Liver (tissue), 9 donors: ENCODE results near the gene RREB1. TPM values are rescaled to one million over a fixed set of nuclear protein-coding genes. Genes with fewer than 3 reads are reported as not detected.

Experiments
- DNase-seq: peaks from one replicate; pipeline ENCODE4 v3.0.0-alpha.2; 2017; ENCODE audit warnings: low spot score
- H3K27ac ChIP-seq, 2 donors: one replicate each; pipeline ENCODE4 v1.7.0; 2013; ENCODE audit warnings: inconsistent platforms in 2 of 2, low read length in 2 of 2, control low read depth in 1 of 2, low read depth in 1 of 2, mild to moderate bottlenecking in 1 of 2
- H3K27me3 ChIP-seq, 4 donors: one replicate each; pipeline versions ENCODE4 v1.6.1 to v1.7.0; 2013; ENCODE audit warnings: low read length in 3 of 4, inconsistent platforms in 1 of 4, mild to moderate bottlenecking in 1 of 4, moderate library complexity in 1 of 4; ENCODE audit not compliant: control insufficient read depth in 4 of 4, insufficient read depth in 4 of 4
- H3K36me3 ChIP-seq, 4 donors: one replicate each; pipeline versions ENCODE4 v1.6.1 to v1.7.0; 2013; ENCODE audit warnings: low read length in 3 of 4, mild to moderate bottlenecking in 3 of 4, low read depth in 1 of 4, moderate library complexity in 1 of 4; ENCODE audit not compliant: control insufficient read depth in 4 of 4, insufficient read depth in 3 of 4
- H3K4me1 ChIP-seq, 4 donors: one replicate each; pipeline versions ENCODE4 v1.6.1 to v1.7.0; 2013; ENCODE audit warnings: low read length in 3 of 4, mild to moderate bottlenecking in 3 of 4, moderate library complexity in 1 of 4; ENCODE audit not compliant: control insufficient read depth in 4 of 4, insufficient read depth in 4 of 4
- H3K4me3 ChIP-seq, 3 donors: one replicate each; pipeline versions ENCODE4 v1.6.1 to v1.7.0; 2013; ENCODE audit warnings: low read length in 3 of 3, control low read depth in 1 of 3, low read depth in 1 of 3, mild to moderate bottlenecking in 1 of 3
- H3K9ac ChIP-seq, 2 donors: one replicate each; pipeline ENCODE4 v1.7.0; 2013; ENCODE audit warnings: low read length in 2 of 2, mild to moderate bottlenecking in 2 of 2, moderate library complexity in 2 of 2, control low read depth in 1 of 2, low read depth in 1 of 2
- H3K9me3 ChIP-seq, 4 donors: one replicate each; pipeline versions ENCODE4 v1.6.1 to v1.7.0; 2013; ENCODE audit warnings: low read length in 3 of 4; ENCODE audit not compliant: control insufficient read depth in 4 of 4
- ATF3 ChIP-seq: IDR thresholded peaks from 2 replicates; pipeline ENCODE4 v1.6.1; 2016; ENCODE audit warnings: antibody characterized with exemption
- EGR1 ChIP-seq, 2 donors: IDR thresholded peaks; 2 replicates each; pipeline ENCODE4 v1.6.1; 2016 to 2018; ENCODE audit warnings: antibody characterized with exemption in 2 of 2, low read depth in 2 of 2
- FOXA1 ChIP-seq: IDR thresholded peaks from 2 replicates; pipeline ENCODE4 v1.6.1; 2016; ENCODE audit warnings: antibody characterized with exemption
- FOXA2 ChIP-seq: IDR thresholded peaks from 2 replicates; pipeline ENCODE4 v1.6.1; 2016; ENCODE audit warnings: antibody characterized with exemption
- GABPA ChIP-seq, 2 donors: IDR thresholded peaks in 1 of 2; conservative IDR thresholded peaks in 1 of 2; 2 replicates each; pipeline ENCODE4 v1.6.1; 2016; ENCODE audit warnings: antibody characterized with exemption in 2 of 2, mild to moderate bottlenecking in 1 of 2, moderate library complexity in 1 of 2
- HNF4A ChIP-seq, 2 donors: conservative IDR thresholded peaks; 2 replicates each; pipeline ENCODE4 v1.6.1; 2016; ENCODE audit warnings: antibody characterized with exemption in 2 of 2, mild to moderate bottlenecking in 2 of 2
- JUND ChIP-seq, 2 donors: IDR thresholded peaks; 2 replicates each; pipeline ENCODE4 v1.6.1; 2016; ENCODE audit warnings: antibody characterized with exemption in 2 of 2
- NR2F2 ChIP-seq: IDR thresholded peaks from 2 replicates; pipeline ENCODE4 v1.6.1; 2016; ENCODE audit warnings: antibody characterized with exemption
- RAD21 ChIP-seq, 2 donors: IDR thresholded peaks; 2 replicates each; pipeline ENCODE4 v1.6.1; 2016; ENCODE audit warnings: antibody characterized with exemption in 2 of 2, mild to moderate bottlenecking in 2 of 2
- RXRA ChIP-seq, 2 donors: IDR thresholded peaks; 2 replicates each; pipeline ENCODE4 v1.6.1; 2017 to 2018; ENCODE audit warnings: antibody characterized with exemption in 2 of 2, mild to moderate bottlenecking in 1 of 2
- SP1 ChIP-seq: IDR thresholded peaks from 2 replicates; pipeline ENCODE4 v1.6.1; 2018; ENCODE audit warnings: antibody characterized with exemption, mild to moderate bottlenecking
- TAF1 ChIP-seq: conservative IDR thresholded peaks from 2 replicates; pipeline ENCODE4 v1.6.1; 2016; ENCODE audit warnings: antibody characterized with exemption, mild to moderate bottlenecking
- YY1 ChIP-seq: IDR thresholded peaks from 2 replicates; pipeline ENCODE4 v1.6.1; 2016; ENCODE audit warnings: antibody characterized with exemption, mild to moderate bottlenecking
- ZBTB33 ChIP-seq: IDR thresholded peaks from 2 replicates; pipeline ENCODE4 v1.6.1; 2016; ENCODE audit warnings: antibody characterized with exemption
- WGBS: extraction: QIAGEN DNeasy Blood & Tissue Kit; methylation state at CpG from one replicate; pipeline ENCODE4 v1.1.7; 2013; 5-methylcytosine and 5-hydroxymethylcytosine counted together
- polyA plus RNA-seq, 2 donors: library from polyadenylated mRNA; stranded (reverse) in 1 of 2; unstranded in 1 of 2; fragments of 200-250 nt in 1 of 2; fragments of >200 nt in 1 of 2; fragmentation: Nextera tagmentation in 1 of 2; extraction: Ambion mirVana in 1 of 2; gene quantifications; one replicate each; pipeline versions ENCODE4 v1.2.1 to v1.2.3, GENCODE V29; 2013 to 2015
- total RNA-seq, 2 donors: library from RNA; depleted of rRNA; stranded (reverse); fragments of >200 nt; gene quantifications; one replicate each; pipeline ENCODE4 v1.2.3, GENCODE V29; 2014
- TF ChIP-seq, protein P1 (sequence below): fragments of 150-350 bp; IDR thresholded peaks from 2 replicates; pipeline ENCODE4 v1.5.1; 2017; ENCODE audit warnings: improper control_type of control experiment, low read depth, low read length; ENCODE audit not compliant: missing input control
- TF ChIP-seq, protein P2 (sequence below): IDR thresholded peaks from 2 replicates; pipeline ENCODE4 v1.6.1; 2016; ENCODE audit warnings: antibody characterized with exemption
- donor health status: healthy.
- donor health status: healthy.
- donor health status: healthy.
- donor health status: healthy.
- donor health status: healthy.

RREB1 gene
- total and polyA plus RNA-seq, 4 donors = 10.1 to 28.9 (median 17.3) TPM

GRCh38 chr6:7290079-7290478 is 182.3 kb downstream of the RREB1 start:
- Histone ChIP-seq H3K4me3 (no peak overlapping the region), H3K27me3 (no peaks in the 10 kb centered on the region), H3K27ac (no peak overlapping the region), H3K9me3 (no peaks in the 10 kb centered on the region), H3K36me3 (peaks cover 19 to 55% (median 51%) of the 10 kb centered on the region in 4 donors), H3K4me1 (no peaks in the 10 kb centered on the region), H3K9ac (no peak overlapping the region)
- no peak for TF ChIP-seq EGR1 (IDR thresholded peaks at IDR 0.05; ENCODE audit: low read depth in 2 of 2)
- no peak for TF ChIP-seq RXRA (IDR thresholded peaks at IDR 0.05)
- TF ChIP-seq ATF3 = no peak
- no peak for TF ChIP-seq JUND (IDR thresholded peaks at IDR 0.05)
- TF ChIP-seq FOXA2 = no peak
- no peak for TF ChIP-seq RAD21 (IDR thresholded peaks at IDR 0.05)
- TF ChIP-seq FOXA1 = no peak
- no peak for TF ChIP-seq TAF1
- DNase-seq = no peak
- 86% methylated on average over 1 of the region's 1 CpG for WGBS

- Histone ChIP-seq H3K9me3 (no peaks in the 10 kb centered on the region), H3K27me3 (no peaks in the 10 kb centered on the region), H3K4me1 (no peaks in the 10 kb centered on the region), H3K27ac (no peak overlapping the region), H3K9ac (no peak overlapping the region), H3K4me3 (no peak overlapping the region), H3K36me3 (peaks cover 17 to 64% (median 55%) of the 10 kb centered on the region in 4 donors)
- TF ChIP-seq, protein P1, sequence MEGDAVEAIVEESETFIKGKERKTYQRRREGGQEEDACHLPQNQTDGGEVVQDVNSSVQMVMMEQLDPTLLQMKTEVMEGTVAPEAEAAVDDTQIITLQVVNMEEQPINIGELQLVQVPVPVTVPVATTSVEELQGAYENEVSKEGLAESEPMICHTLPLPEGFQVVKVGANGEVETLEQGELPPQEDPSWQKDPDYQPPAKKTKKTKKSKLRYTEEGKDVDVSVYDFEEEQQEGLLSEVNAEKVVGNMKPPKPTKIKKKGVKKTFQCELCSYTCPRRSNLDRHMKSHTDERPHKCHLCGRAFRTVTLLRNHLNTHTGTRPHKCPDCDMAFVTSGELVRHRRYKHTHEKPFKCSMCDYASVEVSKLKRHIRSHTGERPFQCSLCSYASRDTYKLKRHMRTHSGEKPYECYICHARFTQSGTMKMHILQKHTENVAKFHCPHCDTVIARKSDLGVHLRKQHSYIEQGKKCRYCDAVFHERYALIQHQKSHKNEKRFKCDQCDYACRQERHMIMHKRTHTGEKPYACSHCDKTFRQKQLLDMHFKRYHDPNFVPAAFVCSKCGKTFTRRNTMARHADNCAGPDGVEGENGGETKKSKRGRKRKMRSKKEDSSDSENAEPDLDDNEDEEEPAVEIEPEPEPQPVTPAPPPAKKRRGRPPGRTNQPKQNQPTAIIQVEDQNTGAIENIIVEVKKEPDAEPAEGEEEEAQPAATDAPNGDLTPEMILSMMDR = no peak
- TF ChIP-seq FOXA2 (no peak), TAF1 (no peak), FOXA1 (no peak), NR2F2 (no peak), EGR1 (IDR thresholded peaks at IDR 0.05; ENCODE audit: low read depth in 2 of 2) (no peak), RXRA (IDR thresholded peaks at IDR 0.05) (no peak)
- 87% methylated on average over 6 of the region's 6 CpGs for WGBS
- DNase-seq = no peak
These were observed 185.0 kb downstream of the RREB1 start for GRCh38 chr6:7292596-7293255.

GRCh38 chr6:7295916-7296315 is 188.2 kb downstream of the RREB1 start:
- H3K27me3 ChIP-seq = no peaks in the 10 kb centered on the region
- WGBS = 82% methylated on average over 3 of the region's 3 CpGs
- H3K27ac ChIP-seq = no peak overlapping the region
- H3K9ac ChIP-seq = no peak overlapping the region
- H3K4me3 ChIP-seq = no peak overlapping the region
- peaks cover 24 to 62% (median 44%) of the 10 kb centered on the region in 4 donors for H3K36me3 ChIP-seq
- DNase-seq = no peak
- no peaks in the 10 kb centered on the region for H3K9me3 ChIP-seq
- H3K4me1 ChIP-seq = no peaks in the 10 kb centered on the region
- TF ChIP-seq RXRA (IDR thresholded peaks at IDR 0.05) (no peak), JUND (IDR thresholded peaks at IDR 0.05) (no peak), SP1 (no peak), FOXA2 (no peak), TAF1 (no peak), ZBTB33 (no peak), ATF3 (no peak), EGR1 (IDR thresholded peaks at IDR 0.05; ENCODE audit: low read depth in 2 of 2) (no peak), YY1 (no peak), GABPA (IDR thresholded peaks at IDR 0.05 in 1 of 2, conservative IDR thresholded peaks at IDR 0.05 in 1 of 2) (no peak), HNF4A (conservative IDR thresholded peaks at IDR 0.05) (no peak), RAD21 (IDR thresholded peaks at IDR 0.05) (no peak)
- TF ChIP-seq, protein P1 = no peak
- TF ChIP-seq, protein P2, sequence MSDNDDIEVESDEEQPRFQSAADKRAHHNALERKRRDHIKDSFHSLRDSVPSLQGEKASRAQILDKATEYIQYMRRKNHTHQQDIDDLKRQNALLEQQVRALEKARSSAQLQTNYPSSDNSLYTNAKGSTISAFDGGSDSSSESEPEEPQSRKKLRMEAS = no peak
